HL-60 (cell line): ENCODE measurements around the gene CHRD.

Source experiments
- DNase-seq, 2 experiments: peaks; one replicate each; pipeline ENCODE4 v3.0.0-alpha.2; 2010 to 2020; ENCODE audit warnings: low read depth in 1 of 2, low spot score in 1 of 2
- H3K27ac ChIP-seq: fragments of 250-450 bp; sonication (Bioruptor Pico); replicated peaks from 2 replicates; pipeline ENCODE4 v1.5.1; 2020; ENCODE audit warnings: mild to moderate bottlenecking, moderate library complexity
- H3K27me3 ChIP-seq: fragments of 250-450 bp; sonication (Bioruptor Pico); 2 replicates; pipeline ENCODE4 v1.5.1; 2021; ENCODE audit warnings: mild to moderate bottlenecking, moderate library complexity; ENCODE audit not compliant: insufficient read depth, poor library complexity, severe bottlenecking
- H3K4me3 ChIP-seq: replicated peaks from 2 replicates; pipeline ENCODE4 v1.5.1; 2011; ENCODE audit warnings: mild to moderate bottlenecking, control low read depth, low read length; ENCODE audit not compliant: insufficient read depth
- GABPA ChIP-seq: IDR thresholded peaks from 2 replicates; pipeline ENCODE4 v1.6.1; 2012; ENCODE audit warnings: low read depth
- POLR2AphosphoS5 ChIP-seq: IDR thresholded peaks from 2 replicates; pipeline ENCODE4 v1.6.1; 2012; ENCODE audit warnings: low read depth
- SPI1 ChIP-seq: IDR thresholded peaks from 2 replicates; pipeline ENCODE4 v1.6.1; 2012; ENCODE audit warnings: low read depth, mild to moderate bottlenecking, borderline replicate concordance
- TF ChIP-seq, protein P1 (sequence below): IDR thresholded peaks from one replicate; pipeline ENCODE4 v1.5.1; 2011; ENCODE audit warnings: low read length, control low read depth, inconsistent platforms; ENCODE audit not compliant: insufficient read depth
- TF ChIP-seq, protein P2 (sequence below): IDR thresholded peaks from 2 replicates; pipeline ENCODE4 v1.6.1; 2012; ENCODE audit warnings: low read depth; ENCODE audit not compliant: insufficient replicate concordance

Gene CHRD

DNA sequence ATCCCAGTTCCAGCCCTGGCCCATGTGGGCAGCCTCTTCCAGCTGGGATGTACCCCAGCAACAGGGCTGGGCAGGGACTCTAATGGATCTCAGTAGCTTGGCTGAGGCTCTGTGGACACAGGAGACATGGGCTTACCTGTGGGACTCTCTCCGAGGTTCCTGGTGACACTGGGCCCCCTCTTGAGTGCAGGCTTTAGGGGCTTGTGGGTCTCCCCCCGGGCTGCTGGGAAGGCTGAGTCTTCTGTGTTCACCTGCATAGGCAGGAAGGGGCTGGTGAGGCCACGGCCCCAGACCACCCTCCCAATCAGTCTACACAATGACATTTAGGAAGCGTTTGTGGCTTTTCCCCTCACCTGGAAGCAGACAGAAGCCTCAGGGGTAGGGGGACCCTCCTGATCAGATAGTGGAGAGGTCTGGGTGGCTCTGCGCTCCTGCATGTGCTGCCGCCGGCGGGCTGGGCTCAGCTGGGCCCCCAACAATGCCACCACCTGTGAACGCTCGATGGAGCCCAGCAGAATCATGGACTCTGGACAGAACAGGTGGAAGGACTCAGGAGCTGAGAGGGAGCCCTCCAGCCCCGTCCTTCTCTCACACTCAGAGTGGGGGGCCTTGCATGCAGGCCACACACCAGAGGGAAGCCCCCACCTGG is 26.8 kb upstream of the CHRD start:
- TF ChIP-seq POLR2AphosphoS5: no peak
- no peak for TF ChIP-seq GABPA
- TF ChIP-seq, protein P1, sequence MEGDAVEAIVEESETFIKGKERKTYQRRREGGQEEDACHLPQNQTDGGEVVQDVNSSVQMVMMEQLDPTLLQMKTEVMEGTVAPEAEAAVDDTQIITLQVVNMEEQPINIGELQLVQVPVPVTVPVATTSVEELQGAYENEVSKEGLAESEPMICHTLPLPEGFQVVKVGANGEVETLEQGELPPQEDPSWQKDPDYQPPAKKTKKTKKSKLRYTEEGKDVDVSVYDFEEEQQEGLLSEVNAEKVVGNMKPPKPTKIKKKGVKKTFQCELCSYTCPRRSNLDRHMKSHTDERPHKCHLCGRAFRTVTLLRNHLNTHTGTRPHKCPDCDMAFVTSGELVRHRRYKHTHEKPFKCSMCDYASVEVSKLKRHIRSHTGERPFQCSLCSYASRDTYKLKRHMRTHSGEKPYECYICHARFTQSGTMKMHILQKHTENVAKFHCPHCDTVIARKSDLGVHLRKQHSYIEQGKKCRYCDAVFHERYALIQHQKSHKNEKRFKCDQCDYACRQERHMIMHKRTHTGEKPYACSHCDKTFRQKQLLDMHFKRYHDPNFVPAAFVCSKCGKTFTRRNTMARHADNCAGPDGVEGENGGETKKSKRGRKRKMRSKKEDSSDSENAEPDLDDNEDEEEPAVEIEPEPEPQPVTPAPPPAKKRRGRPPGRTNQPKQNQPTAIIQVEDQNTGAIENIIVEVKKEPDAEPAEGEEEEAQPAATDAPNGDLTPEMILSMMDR: no peak
- TF ChIP-seq SPI1: no peak
- TF ChIP-seq, protein P2, sequence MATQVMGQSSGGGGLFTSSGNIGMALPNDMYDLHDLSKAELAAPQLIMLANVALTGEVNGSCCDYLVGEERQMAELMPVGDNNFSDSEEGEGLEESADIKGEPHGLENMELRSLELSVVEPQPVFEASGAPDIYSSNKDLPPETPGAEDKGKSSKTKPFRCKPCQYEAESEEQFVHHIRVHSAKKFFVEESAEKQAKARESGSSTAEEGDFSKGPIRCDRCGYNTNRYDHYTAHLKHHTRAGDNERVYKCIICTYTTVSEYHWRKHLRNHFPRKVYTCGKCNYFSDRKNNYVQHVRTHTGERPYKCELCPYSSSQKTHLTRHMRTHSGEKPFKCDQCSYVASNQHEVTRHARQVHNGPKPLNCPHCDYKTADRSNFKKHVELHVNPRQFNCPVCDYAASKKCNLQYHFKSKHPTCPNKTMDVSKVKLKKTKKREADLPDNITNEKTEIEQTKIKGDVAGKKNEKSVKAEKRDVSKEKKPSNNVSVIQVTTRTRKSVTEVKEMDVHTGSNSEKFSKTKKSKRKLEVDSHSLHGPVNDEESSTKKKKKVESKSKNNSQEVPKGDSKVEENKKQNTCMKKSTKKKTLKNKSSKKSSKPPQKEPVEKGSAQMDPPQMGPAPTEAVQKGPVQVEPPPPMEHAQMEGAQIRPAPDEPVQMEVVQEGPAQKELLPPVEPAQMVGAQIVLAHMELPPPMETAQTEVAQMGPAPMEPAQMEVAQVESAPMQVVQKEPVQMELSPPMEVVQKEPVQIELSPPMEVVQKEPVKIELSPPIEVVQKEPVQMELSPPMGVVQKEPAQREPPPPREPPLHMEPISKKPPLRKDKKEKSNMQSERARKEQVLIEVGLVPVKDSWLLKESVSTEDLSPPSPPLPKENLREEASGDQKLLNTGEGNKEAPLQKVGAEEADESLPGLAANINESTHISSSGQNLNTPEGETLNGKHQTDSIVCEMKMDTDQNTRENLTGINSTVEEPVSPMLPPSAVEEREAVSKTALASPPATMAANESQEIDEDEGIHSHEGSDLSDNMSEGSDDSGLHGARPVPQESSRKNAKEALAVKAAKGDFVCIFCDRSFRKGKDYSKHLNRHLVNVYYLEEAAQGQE: no peak

DNA sequence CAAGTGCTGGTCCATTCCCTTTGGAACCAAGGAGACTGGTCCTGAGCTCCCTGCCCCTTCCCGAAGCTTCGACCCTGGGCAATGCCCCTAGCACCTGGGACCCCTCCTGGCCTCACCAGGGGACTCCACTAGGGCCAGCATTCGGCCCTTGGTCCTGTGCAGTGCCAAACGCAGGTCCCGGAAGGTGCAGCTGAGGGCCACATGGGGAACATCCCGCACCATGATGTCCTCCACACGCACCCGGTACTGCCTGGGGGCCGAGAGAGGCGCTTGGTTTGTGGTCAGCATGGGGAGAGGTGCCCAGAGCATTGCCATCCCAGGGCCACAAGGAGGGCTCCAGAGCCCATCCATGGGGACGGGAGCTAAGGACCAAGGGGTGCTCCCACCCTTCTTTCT is 26.3 kb upstream of the CHRD start:
- no peak overlapping the region for H3K4me3 ChIP-seq
- no peaks in the 10 kb centered on the region for H3K27me3 ChIP-seq
- DNase-seq: no peak
- no peak overlapping the region for H3K27ac ChIP-seq
- TF ChIP-seq, protein P1: no peak
- TF ChIP-seq GABPA (no peak), SPI1 (no peak), POLR2AphosphoS5 (no peak)
- TF ChIP-seq, protein P2: no peak

More for the DNA sequence above, 26.8 kb upstream of the CHRD start:
- H3K4me3 ChIP-seq: no peak overlapping the region
- no peaks in the 10 kb centered on the region for H3K27me3 ChIP-seq
- DNase-seq: no peak
- no peak overlapping the region for H3K27ac ChIP-seq

DNA sequence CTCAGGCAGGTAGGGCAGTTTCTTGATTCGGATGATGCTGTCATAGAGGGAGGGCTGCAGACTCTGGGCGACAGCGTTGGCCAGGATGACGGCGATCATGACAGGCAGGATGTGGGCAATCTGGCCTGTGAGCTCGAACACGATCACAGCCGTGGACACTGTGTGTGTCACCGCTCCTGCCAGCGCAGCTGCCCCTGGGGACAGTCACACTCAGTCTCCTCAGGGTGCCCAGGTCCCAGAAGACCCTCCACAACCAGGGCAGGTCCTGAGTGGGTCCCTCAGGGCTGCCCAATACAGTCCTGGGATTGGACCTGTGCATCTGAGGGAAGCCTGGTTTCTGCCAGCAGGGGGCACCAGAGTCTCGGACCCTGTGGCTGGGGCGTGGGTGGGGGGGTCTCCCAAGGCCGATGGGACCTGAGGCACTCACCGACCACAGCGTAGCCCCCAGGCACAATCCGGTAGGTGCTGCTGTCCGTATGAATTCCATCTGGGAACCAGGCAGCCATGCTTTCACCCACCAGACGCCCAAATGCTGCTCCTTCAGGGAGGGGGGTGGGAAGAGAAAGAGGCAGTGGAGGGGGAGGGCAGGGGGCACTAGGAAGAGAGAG is 25.6 kb upstream of the CHRD start:
- Histone ChIP-seq H3K27me3 (no peaks in the 10 kb centered on the region), H3K27ac (no peak overlapping the region), H3K4me3 (no peak overlapping the region)
- DNase-seq: peak in 1 of 2 experiments; percentile 36
- no peak for TF ChIP-seq SPI1
- TF ChIP-seq, protein P1: peak; percentile 68
